Measurements from ENCODE around the gene ERI3. TPM values are rescaled to one million over a fixed set of nuclear protein-coding genes. Genes with fewer than 3 reads are reported as not detected.

The ERI3 gene
- total RNA-seq, 3 donors from 2014 or later = 66.8 to 70.8 (median 70.3) TPM

GRCh38 chr1:44261171-44261817 lies 93.8 kb downstream of the ERI3 start:
- Mint-ChIP-seq H3K27me3 (ENCODE audit: low read depth) (no peaks in the 10 kb centered on the region), H3K9me3 (no peaks in the 10 kb centered on the region), H3K4me3 (no peak overlapping the region), H3K4me1 (ENCODE audit: low read depth) (peaks cover 3% of the 10 kb centered on the region), H3K36me3 (ENCODE audit: insufficient read depth) (peaks cover 21% of the 10 kb centered on the region)
- ATAC-seq (no peak), DNase-seq (no peak)

GRCh38 chr1:44260792-44261170 lies 94.3 kb downstream of the ERI3 start:
- Mint-ChIP-seq H3K36me3 (ENCODE audit: insufficient read depth) (peaks cover 21% of the 10 kb centered on the region), H3K4me3 (no peak overlapping the region), H3K4me1 (ENCODE audit: low read depth) (peaks cover 3% of the 10 kb centered on the region), H3K9me3 (no peaks in the 10 kb centered on the region), H3K27me3 (ENCODE audit: low read depth) (no peaks in the 10 kb centered on the region)
- no peak for DNase-seq
- no peak for ATAC-seq

GRCh38 chr1:44259090-44259489 lies 96.0 kb downstream of the ERI3 start:
- Mint-ChIP-seq H3K4me1 (ENCODE audit: low read depth) (no peaks in the 10 kb centered on the region), H3K4me3 (no peak overlapping the region), H3K9me3 (no peaks in the 10 kb centered on the region), H3K27me3 (ENCODE audit: low read depth) (no peaks in the 10 kb centered on the region), H3K36me3 (ENCODE audit: insufficient read depth) (peaks cover 21% of the 10 kb centered on the region)
- DNase-seq = no peak
- no peak for ATAC-seq

GRCh38 chr1:44256762-44257554 lies 98.1 kb downstream of the ERI3 start:
- no peaks in the 10 kb centered on the region for H3K9me3 Mint-ChIP-seq
- ATAC-seq (no peak), DNase-seq (no peak)
- no peaks in the 10 kb centered on the region for H3K4me1 Mint-ChIP-seq (ENCODE audit: low read depth)
- H3K4me3 Mint-ChIP-seq = no peak overlapping the region
- H3K36me3 Mint-ChIP-seq (ENCODE audit: insufficient read depth) = peaks cover 18% of the 10 kb centered on the region
- no peaks in the 10 kb centered on the region for H3K27me3 Mint-ChIP-seq (ENCODE audit: low read depth)

GRCh38 chr1:44254392-44254910 lies 100.6 kb downstream of the ERI3 start:
- Mint-ChIP-seq H3K4me1 (ENCODE audit: low read depth) (no peaks in the 10 kb centered on the region), H3K36me3 (ENCODE audit: insufficient read depth) (peaks cover 9% of the 10 kb centered on the region)
- peak; percentile 81 to 88 for ATAC-seq

GRCh38 chr1:44251989-44252671 lies 102.9 kb downstream of the ERI3 start:
- Mint-ChIP-seq H3K9me3 (no peaks in the 10 kb centered on the region), H3K4me3 (no peak overlapping the region), H3K36me3 (ENCODE audit: insufficient read depth) (peaks cover 6% of the 10 kb centered on the region), H3K27me3 (ENCODE audit: low read depth) (no peaks in the 10 kb centered on the region), H3K4me1 (ENCODE audit: low read depth) (no peaks in the 10 kb centered on the region)
- DNase-seq = no peak
- no peak for ATAC-seq

More at GRCh38 chr1:44254392-44254910, 100.6 kb downstream of the ERI3 start:
- no peak for DNase-seq
- no peaks in the 10 kb centered on the region for H3K9me3 Mint-ChIP-seq
- H3K4me3 Mint-ChIP-seq = no peak overlapping the region
- no peaks in the 10 kb centered on the region for H3K27me3 Mint-ChIP-seq (ENCODE audit: low read depth)

- DNase-seq (no peak), ATAC-seq (no peak)
- Mint-ChIP-seq H3K27me3 (ENCODE audit: low read depth) (no peaks in the 10 kb centered on the region), H3K36me3 (ENCODE audit: insufficient read depth) (peaks cover 7% of the 10 kb centered on the region), H3K4me3 (no peak overlapping the region), H3K4me1 (ENCODE audit: low read depth) (no peaks in the 10 kb centered on the region), H3K9me3 (no peaks in the 10 kb centered on the region)
Observed at GRCh38 chr1:44251486-44251885, 103.6 kb downstream of the ERI3 start.

- H3K9me3 Mint-ChIP-seq = no peaks in the 10 kb centered on the region
- ATAC-seq (no peak), DNase-seq (no peak)
- no peak overlapping the region for H3K4me3 Mint-ChIP-seq
- H3K36me3 Mint-ChIP-seq (ENCODE audit: insufficient read depth) = peaks cover 10% of the 10 kb centered on the region
- no peaks in the 10 kb centered on the region for H3K27me3 Mint-ChIP-seq (ENCODE audit: low read depth)
- H3K4me1 Mint-ChIP-seq (ENCODE audit: low read depth) = no peaks in the 10 kb centered on the region
Observed at GRCh38 chr1:44250068-44250781, 104.8 kb downstream of the ERI3 start.

- Mint-ChIP-seq H3K4me3 (no peak overlapping the region), H3K36me3 (ENCODE audit: insufficient read depth) (peaks cover 10% of the 10 kb centered on the region), H3K27me3 (ENCODE audit: low read depth) (no peaks in the 10 kb centered on the region), H3K9me3 (no peaks in the 10 kb centered on the region), H3K4me1 (ENCODE audit: low read depth) (no peaks in the 10 kb centered on the region)
- ATAC-seq = no peak
- DNase-seq = no peak
Observed at GRCh38 chr1:44249543-44249942, 105.5 kb downstream of the ERI3 start.

GRCh38 chr1:44246806-44247205 lies 108.3 kb downstream of the ERI3 start:
- Mint-ChIP-seq H3K4me3 (no peak overlapping the region), H3K36me3 (ENCODE audit: insufficient read depth) (peaks cover 13% of the 10 kb centered on the region), H3K9me3 (no peaks in the 10 kb centered on the region), H3K27me3 (ENCODE audit: low read depth) (no peaks in the 10 kb centered on the region), H3K4me1 (ENCODE audit: low read depth) (no peaks in the 10 kb centered on the region)
- no peak for DNase-seq
- ATAC-seq = no peak

- Mint-ChIP-seq H3K27me3 (ENCODE audit: low read depth) (no peaks in the 10 kb centered on the region), H3K36me3 (ENCODE audit: insufficient read depth) (peaks cover 16% of the 10 kb centered on the region), H3K4me1 (ENCODE audit: low read depth) (no peaks in the 10 kb centered on the region), H3K9me3 (no peaks in the 10 kb centered on the region), H3K4me3 (no peak overlapping the region)
- DNase-seq (no peak), ATAC-seq (no peak)
Observed at GRCh38 chr1:44244986-44245385, 110.1 kb downstream of the ERI3 start.

GRCh38 chr1:44243782-44244495 lies 111.1 kb downstream of the ERI3 start:
- Mint-ChIP-seq H3K27me3 (ENCODE audit: low read depth) (no peaks in the 10 kb centered on the region), H3K36me3 (ENCODE audit: insufficient read depth) (peaks cover 16% of the 10 kb centered on the region), H3K9me3 (no peaks in the 10 kb centered on the region), H3K4me3 (no peak overlapping the region), H3K4me1 (ENCODE audit: low read depth) (no peaks in the 10 kb centered on the region)
- DNase-seq (no peak), ATAC-seq (no peak)

GRCh38 chr1:44242746-44243145 lies 112.3 kb downstream of the ERI3 start:
- H3K9me3 Mint-ChIP-seq = no peaks in the 10 kb centered on the region
- no peak for DNase-seq
- ATAC-seq = no peak
- no peak overlapping the region for H3K4me3 Mint-ChIP-seq
- no peaks in the 10 kb centered on the region for H3K27me3 Mint-ChIP-seq (ENCODE audit: low read depth)
- peaks cover 2% of the 10 kb centered on the region for H3K4me1 Mint-ChIP-seq (ENCODE audit: low read depth)
- H3K36me3 Mint-ChIP-seq (ENCODE audit: insufficient read depth) = peaks cover 14% of the 10 kb centered on the region

Data from activated T-cell treated with anti-CD3 and anti-CD28 coated beads, Interleukin-2, amount 50 U/mL, for 4 hours (primary cell).